Breast epithelium (tissue), 3 donors: ENCODE data around the gene GSG1.

Source experiments
- CTCF ChIP-seq, 3 donors: fragments of 450-650 bp; IDR thresholded peaks; one replicate each; pipeline ENCODE4 v1.5.1; 2016 to 2017; ENCODE audit warnings: antibody characterized with exemption in 3 of 3, mild to moderate bottlenecking in 3 of 3, moderate library complexity in 3 of 3
- POLR2A ChIP-seq: fragments of 450-650 bp; IDR thresholded peaks from one replicate; pipeline ENCODE4 v1.6.1; 2016; ENCODE audit warnings: antibody characterized with exemption, mild to moderate bottlenecking, moderate library complexity
- POLR2AphosphoS5 ChIP-seq, 3 donors: sonication (generic); formaldehyde crosslinking; IDR thresholded peaks; one replicate each; pipeline ENCODE4 v1.6.1; 2017; ENCODE audit warnings: antibody characterized with exemption in 3 of 3

GRCh38 chr12:13052421-13052820, 51.0 kb downstream of the GSG1 start:
- no peak for TF ChIP-seq CTCF (IDR thresholded peaks at IDR 0.05)
- TF ChIP-seq POLR2AphosphoS5 (IDR thresholded peaks at IDR 0.05): no peak
- no peak for TF ChIP-seq POLR2A
